ENCODE measurements around the gene LTV1.

Gene LTV1

GRCh38 chr6:143859891-143860660 lies 16.9 kb downstream of the LTV1 start:
- no peak overlapping the region for H3K4me3 ChIP-seq (ENCODE audit: insufficient read depth, low read length, poor library complexity, severe bottlenecking)
- H3K9me2 ChIP-seq (replicated peaks; ENCODE audit: insufficient read depth, low read length) = no peaks in the 10 kb centered on the region
- H3K4me2 ChIP-seq (ENCODE audit: low read depth, low read length, poor library complexity, severe bottlenecking) = no peak overlapping the region
- peaks cover 5% of the 10 kb centered on the region; the same call in 1 of the 2 replicates for H3K79me2 ChIP-seq (ENCODE audit: insufficient read depth, low read length)
- no peak overlapping the region for H3K27ac ChIP-seq (ENCODE audit: low read depth, low read length)
- no peaks in the 10 kb centered on the region for H4K20me1 ChIP-seq (ENCODE audit: low read depth, low read length)
- no peak overlapping the region for H3K9ac ChIP-seq (ENCODE audit: low read length)
- no peaks in the 10 kb centered on the region for H3K9me3 ChIP-seq (ENCODE audit: insufficient read depth, low read length)
- H3K36me3 ChIP-seq (ENCODE audit: low read length) = peaks cover 61% of the 10 kb centered on the region
- TF ChIP-seq CTCF (IDR thresholded peaks at IDR 0.05; ENCODE audit: insufficient read depth, low read length, poor library complexity, severe bottlenecking) = no peak
- TF ChIP-seq EZH2phosphoT487 (conservative IDR thresholded peaks at IDR 0.05; ENCODE audit: low read length) = no peak
- H3F3A ChIP-seq (ENCODE audit: insufficient read depth) = no peaks in the 10 kb centered on the region
- H2AFZ ChIP-seq (ENCODE audit: low read depth, low read length, severe bottlenecking) = no peak overlapping the region
- H3K27me3 ChIP-seq (ENCODE audit: low read length) = no peaks in the 10 kb centered on the region

- no peak overlapping the region for H3K27ac ChIP-seq (ENCODE audit: low read depth, low read length)
- no peak overlapping the region for H3K4me3 ChIP-seq (ENCODE audit: insufficient read depth, low read length, poor library complexity, severe bottlenecking)
- H3K79me2 ChIP-seq (ENCODE audit: insufficient read depth, low read length) = no peaks in the 10 kb centered on the region
- no peak overlapping the region for H3K4me2 ChIP-seq (ENCODE audit: low read depth, low read length, poor library complexity, severe bottlenecking)
- H3K9ac ChIP-seq (ENCODE audit: low read length) = no peak overlapping the region
- no peaks in the 10 kb centered on the region for H3F3A ChIP-seq (ENCODE audit: insufficient read depth)
- no peak overlapping the region for H2AFZ ChIP-seq (ENCODE audit: low read depth, low read length, severe bottlenecking)
- H3K9me3 ChIP-seq (ENCODE audit: insufficient read depth, low read length) = no peaks in the 10 kb centered on the region
- no peaks in the 10 kb centered on the region for H3K9me2 ChIP-seq (replicated peaks; ENCODE audit: insufficient read depth, low read length)
- no peaks in the 10 kb centered on the region for H3K27me3 ChIP-seq (ENCODE audit: low read length)
- TF ChIP-seq CTCF (IDR thresholded peaks at IDR 0.05; ENCODE audit: insufficient read depth, low read length, poor library complexity, severe bottlenecking) = no peak
- TF ChIP-seq EZH2phosphoT487 (conservative IDR thresholded peaks at IDR 0.05; ENCODE audit: low read length) = no peak
- H4K20me1 ChIP-seq (ENCODE audit: low read depth, low read length) = no peaks in the 10 kb centered on the region
- peaks cover 51% of the 10 kb centered on the region for H3K36me3 ChIP-seq (ENCODE audit: low read length)
Measured at GRCh38 chr6:143863771-143864170, 20.6 kb downstream of the LTV1 start.

- H3K36me3 ChIP-seq (ENCODE audit: low read length) = peaks cover 46% of the 10 kb centered on the region
- no peak within 1 kb of the TSS for H3K4me3 ChIP-seq (ENCODE audit: insufficient read depth, low read length, poor library complexity, severe bottlenecking)
- H3K27ac ChIP-seq (ENCODE audit: low read depth, low read length) = no peak within 1 kb of the TSS
- TF ChIP-seq CTCF (IDR thresholded peaks at IDR 0.05; ENCODE audit: insufficient read depth, low read length, poor library complexity, severe bottlenecking) (no peak), EZH2phosphoT487 (conservative IDR thresholded peaks at IDR 0.05; ENCODE audit: low read length) (no peak)
- no peak within 1 kb of the TSS for H3K4me2 ChIP-seq (ENCODE audit: low read depth, low read length, poor library complexity, severe bottlenecking)
- no peaks in the 10 kb centered on the region for H3K27me3 ChIP-seq (ENCODE audit: low read length)
- no peaks in the 10 kb centered on the region for H4K20me1 ChIP-seq (ENCODE audit: low read depth, low read length)
- no peaks in the 10 kb centered on the region for H3F3A ChIP-seq (ENCODE audit: insufficient read depth)
- no peaks in the 10 kb centered on the region for H3K9me3 ChIP-seq (ENCODE audit: insufficient read depth, low read length)
- no peak within 1 kb of the TSS for H2AFZ ChIP-seq (ENCODE audit: low read depth, low read length, severe bottlenecking)
- no peaks in the 10 kb centered on the region for H3K79me2 ChIP-seq (ENCODE audit: insufficient read depth, low read length)
- H3K9me2 ChIP-seq (replicated peaks; ENCODE audit: insufficient read depth, low read length) = no peaks in the 10 kb centered on the region
- no peak within 1 kb of the TSS for H3K9ac ChIP-seq (ENCODE audit: low read length)
Measured at GRCh38 chr6:143864234-143864633, 21.1 kb downstream of the LTV1 start, which contains the start of gene ZC2HC1B. ZC2HC1B (plus strand) TSS chr6:143864474; CDS start chr6:143864540, 66 bp downstream.

Measured in SU-DHL-6 (cell line).